ENCODE results near the gene TNFSF11.

- no peak for TF ChIP-seq CTCF (IDR thresholded peaks at IDR 0.05)
- no peak for TF ChIP-seq POLR2A (IDR thresholded peaks at IDR 0.05)
- no peak for TF ChIP-seq POLR2AphosphoS5 (IDR thresholded peaks at IDR 0.05; ENCODE audit: insufficient read depth in 1 of 2, low read depth in 1 of 2)
Observed at GRCh38 chr13:42569576-42570344, 4.2 kb upstream of the TNFSF11 start.
